ENCODE results near the gene USP16.
"Not testable (repeated sequence)": the region's sequence is repeated elsewhere in the genome, so short reads cannot be mapped to it uniquely, and the experiment has no call there.

The USP16 gene

DNA sequence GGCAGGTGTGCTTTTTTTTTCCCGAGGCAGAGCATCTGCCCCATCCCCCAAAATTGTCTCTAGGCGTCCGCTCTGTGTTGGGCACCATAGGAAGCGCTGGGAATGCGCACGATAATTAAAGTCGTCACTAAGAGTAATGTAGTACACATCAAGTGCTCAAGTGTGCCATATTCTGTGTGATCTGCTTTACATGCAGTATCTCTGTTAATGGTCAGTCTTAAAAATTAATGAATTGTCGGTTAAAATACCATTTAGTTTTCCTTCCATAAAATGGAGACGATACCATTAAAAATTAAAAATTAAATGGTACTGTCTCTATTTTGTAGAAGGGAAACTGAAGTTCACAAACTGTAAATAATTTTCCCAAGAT, 49.5 kb downstream of the USP16 start:
- no peak for DNase-seq
- no peak for TF ChIP-seq EZH2 (optimal IDR thresholded peaks at IDR 0.05; ENCODE audit: low read depth, low read length)
- TF ChIP-seq EZH2phosphoT487 (IDR thresholded peaks at IDR 0.05; ENCODE audit: low read length) = no peak
- TF ChIP-seq, protein P1, sequence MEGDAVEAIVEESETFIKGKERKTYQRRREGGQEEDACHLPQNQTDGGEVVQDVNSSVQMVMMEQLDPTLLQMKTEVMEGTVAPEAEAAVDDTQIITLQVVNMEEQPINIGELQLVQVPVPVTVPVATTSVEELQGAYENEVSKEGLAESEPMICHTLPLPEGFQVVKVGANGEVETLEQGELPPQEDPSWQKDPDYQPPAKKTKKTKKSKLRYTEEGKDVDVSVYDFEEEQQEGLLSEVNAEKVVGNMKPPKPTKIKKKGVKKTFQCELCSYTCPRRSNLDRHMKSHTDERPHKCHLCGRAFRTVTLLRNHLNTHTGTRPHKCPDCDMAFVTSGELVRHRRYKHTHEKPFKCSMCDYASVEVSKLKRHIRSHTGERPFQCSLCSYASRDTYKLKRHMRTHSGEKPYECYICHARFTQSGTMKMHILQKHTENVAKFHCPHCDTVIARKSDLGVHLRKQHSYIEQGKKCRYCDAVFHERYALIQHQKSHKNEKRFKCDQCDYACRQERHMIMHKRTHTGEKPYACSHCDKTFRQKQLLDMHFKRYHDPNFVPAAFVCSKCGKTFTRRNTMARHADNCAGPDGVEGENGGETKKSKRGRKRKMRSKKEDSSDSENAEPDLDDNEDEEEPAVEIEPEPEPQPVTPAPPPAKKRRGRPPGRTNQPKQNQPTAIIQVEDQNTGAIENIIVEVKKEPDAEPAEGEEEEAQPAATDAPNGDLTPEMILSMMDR (IDR thresholded peaks at IDR 0.05; ENCODE audit: low read length) = no peak
- H3K9me2 ChIP-seq (replicated peaks; ENCODE audit: insufficient read depth, low read length) = no peaks in the 10 kb centered on the region
- H3F3A ChIP-seq (ENCODE audit: insufficient read depth, low read length) = peaks cover 36% of the 10 kb centered on the region
- peak overlapping the region; percentile 76; the same call in 1 of the 2 replicates for H3K27ac ChIP-seq (ENCODE audit: low read length)
- H3K4me1 ChIP-seq (ENCODE audit: low read length) = peaks cover 22% of the 10 kb centered on the region
- H3K9me3 ChIP-seq (replicated peaks; ENCODE audit: insufficient read depth, low read length) = no peaks in the 10 kb centered on the region
- peaks cover 2% of the 10 kb centered on the region; the same call in 1 of the 2 replicates for H3K36me3 ChIP-seq (replicated peaks; ENCODE audit: insufficient read depth, low read length)
- H3K4me2 ChIP-seq (ENCODE audit: low read depth, low read length) = peak overlapping the region; percentile 84
- H2AFZ ChIP-seq (ENCODE audit: low read length) = peak overlapping the region; percentile 93
- H3K9ac ChIP-seq (ENCODE audit: low read length) = peak overlapping the region; percentile 74
- peaks cover 22% of the 10 kb centered on the region for H4K20me1 ChIP-seq (ENCODE audit: insufficient read depth, low read length)
- peak overlapping the region; percentile 89 for H3K4me3 ChIP-seq (ENCODE audit: low read length)
- H3K79me2 ChIP-seq (ENCODE audit: low read length) = peaks cover 45% of the 10 kb centered on the region
- no peaks in the 10 kb centered on the region for H3K27me3 ChIP-seq (replicated peaks; ENCODE audit: insufficient read depth, low read length)

DNA sequence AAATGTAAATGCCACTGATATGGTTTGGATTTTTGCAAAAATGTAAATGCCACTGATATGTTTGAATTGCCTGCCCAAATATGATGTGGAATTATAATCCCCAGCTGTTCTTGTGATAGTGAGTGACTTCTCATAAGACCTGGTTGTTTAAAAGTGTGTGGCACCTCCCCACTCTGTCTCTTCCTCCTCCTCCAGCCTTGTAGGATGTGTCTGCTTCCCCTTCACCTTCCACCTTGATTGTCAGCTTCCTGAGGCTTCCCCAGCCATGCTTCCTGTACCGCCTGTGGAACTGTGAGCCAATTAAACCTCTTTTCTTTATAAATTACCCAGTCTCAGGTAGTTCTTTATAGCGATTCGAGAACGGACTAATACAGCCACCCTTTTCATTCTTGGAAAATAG, 50.3 kb downstream of the USP16 start:
- H3K9me3 ChIP-seq (replicated peaks; ENCODE audit: insufficient read depth, low read length) = no peaks in the 10 kb centered on the region
- TF ChIP-seq, protein P1 (IDR thresholded peaks at IDR 0.05; ENCODE audit: low read length) = no peak
- TF ChIP-seq EZH2 (optimal IDR thresholded peaks at IDR 0.05; ENCODE audit: low read depth, low read length) (no peak), EZH2phosphoT487 (IDR thresholded peaks at IDR 0.05; ENCODE audit: low read length) (no peak)
- H3K9me2 ChIP-seq (replicated peaks; ENCODE audit: insufficient read depth, low read length) = no peaks in the 10 kb centered on the region
- no peaks in the 10 kb centered on the region for H3K36me3 ChIP-seq (replicated peaks; ENCODE audit: insufficient read depth, low read length)
- peaks cover 22% of the 10 kb centered on the region for H4K20me1 ChIP-seq (ENCODE audit: insufficient read depth, low read length)
- no peaks in the 10 kb centered on the region for H3K27me3 ChIP-seq (replicated peaks; ENCODE audit: insufficient read depth, low read length)
- peaks cover 30% of the 10 kb centered on the region for H3K4me1 ChIP-seq (ENCODE audit: low read length)
- H3F3A ChIP-seq (ENCODE audit: insufficient read depth, low read length) = peaks cover 32% of the 10 kb centered on the region
- no peak overlapping the region for H3K9ac ChIP-seq (ENCODE audit: low read length)
- peaks cover 37% of the 10 kb centered on the region for H3K79me2 ChIP-seq (ENCODE audit: low read length)
- no peak for DNase-seq
- H3K27ac ChIP-seq (ENCODE audit: low read length) = no peak overlapping the region
- H3K4me2 ChIP-seq (ENCODE audit: low read depth, low read length) = no peak overlapping the region
- no peak overlapping the region for H2AFZ ChIP-seq (ENCODE audit: low read length)
- no peak overlapping the region for H3K4me3 ChIP-seq (ENCODE audit: low read length)

DNA sequence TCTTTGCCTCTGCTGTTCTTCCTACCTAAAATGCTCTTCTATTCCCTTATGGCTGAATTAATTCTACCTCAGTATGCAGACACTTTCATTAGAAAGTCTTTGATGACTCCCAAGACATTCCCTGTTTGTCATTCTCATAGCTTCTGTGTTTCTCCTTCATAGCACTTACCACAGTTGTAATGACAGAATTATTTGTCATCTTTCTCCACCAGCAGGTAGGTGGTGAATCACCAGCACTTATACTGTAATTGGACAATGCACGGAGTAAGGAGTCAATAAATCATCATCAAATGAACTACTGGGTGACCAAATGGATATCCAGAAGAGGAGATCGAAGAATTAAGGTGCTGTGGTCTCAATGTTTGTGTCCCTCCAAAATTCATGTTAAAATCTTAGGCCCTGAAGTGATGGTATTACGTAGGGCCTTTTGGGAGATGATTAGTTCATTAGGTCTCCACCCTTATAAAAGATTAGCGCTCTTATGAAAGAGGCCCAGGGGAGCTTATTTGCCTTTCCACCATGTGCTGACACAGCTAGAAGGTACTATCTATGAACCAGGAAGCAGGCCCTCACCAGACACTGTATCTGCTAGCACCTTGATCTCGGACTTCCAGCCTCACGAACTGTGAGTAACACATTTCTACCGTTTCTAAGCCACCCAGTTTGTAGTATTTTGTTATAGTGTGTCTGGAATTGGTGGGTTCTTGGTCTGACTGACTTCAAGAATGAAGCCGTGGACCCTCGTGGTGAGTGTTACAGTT, 51.4 kb downstream of the USP16 start:
- Histone ChIP-seq H3K4me1 (ENCODE audit: low read length) (peaks cover 32% of the 10 kb centered on the region), H3K36me3 (replicated peaks; ENCODE audit: insufficient read depth, low read length) (no peaks in the 10 kb centered on the region), H3K79me2 (ENCODE audit: low read length) (peaks cover 34% of the 10 kb centered on the region), H3K27me3 (replicated peaks; ENCODE audit: insufficient read depth, low read length) (no peaks in the 10 kb centered on the region), H3F3A (ENCODE audit: insufficient read depth, low read length) (peaks cover 32% of the 10 kb centered on the region), H3K9me2 (replicated peaks; ENCODE audit: insufficient read depth, low read length) (no peaks in the 10 kb centered on the region), H4K20me1 (ENCODE audit: insufficient read depth, low read length) (peaks cover 15% of the 10 kb centered on the region), H3K4me2 (ENCODE audit: low read depth, low read length) (no peak overlapping the region), H3K4me3 (ENCODE audit: low read length) (no peak overlapping the region), H3K27ac (ENCODE audit: low read length) (peak overlapping the region; percentile 89; the same call in 1 of the 2 replicates), H2AFZ (ENCODE audit: low read length) (no peak overlapping the region), H3K9me3 (replicated peaks; ENCODE audit: insufficient read depth, low read length) (no peaks in the 10 kb centered on the region), H3K9ac (ENCODE audit: low read length) (no peak overlapping the region)
- TF ChIP-seq EZH2phosphoT487 (IDR thresholded peaks at IDR 0.05; ENCODE audit: low read length) (no peak), EZH2 (optimal IDR thresholded peaks at IDR 0.05; ENCODE audit: low read depth, low read length) (no peak)
- TF ChIP-seq, protein P1 (IDR thresholded peaks at IDR 0.05; ENCODE audit: low read length) = no peak
- no peak for DNase-seq

DNA sequence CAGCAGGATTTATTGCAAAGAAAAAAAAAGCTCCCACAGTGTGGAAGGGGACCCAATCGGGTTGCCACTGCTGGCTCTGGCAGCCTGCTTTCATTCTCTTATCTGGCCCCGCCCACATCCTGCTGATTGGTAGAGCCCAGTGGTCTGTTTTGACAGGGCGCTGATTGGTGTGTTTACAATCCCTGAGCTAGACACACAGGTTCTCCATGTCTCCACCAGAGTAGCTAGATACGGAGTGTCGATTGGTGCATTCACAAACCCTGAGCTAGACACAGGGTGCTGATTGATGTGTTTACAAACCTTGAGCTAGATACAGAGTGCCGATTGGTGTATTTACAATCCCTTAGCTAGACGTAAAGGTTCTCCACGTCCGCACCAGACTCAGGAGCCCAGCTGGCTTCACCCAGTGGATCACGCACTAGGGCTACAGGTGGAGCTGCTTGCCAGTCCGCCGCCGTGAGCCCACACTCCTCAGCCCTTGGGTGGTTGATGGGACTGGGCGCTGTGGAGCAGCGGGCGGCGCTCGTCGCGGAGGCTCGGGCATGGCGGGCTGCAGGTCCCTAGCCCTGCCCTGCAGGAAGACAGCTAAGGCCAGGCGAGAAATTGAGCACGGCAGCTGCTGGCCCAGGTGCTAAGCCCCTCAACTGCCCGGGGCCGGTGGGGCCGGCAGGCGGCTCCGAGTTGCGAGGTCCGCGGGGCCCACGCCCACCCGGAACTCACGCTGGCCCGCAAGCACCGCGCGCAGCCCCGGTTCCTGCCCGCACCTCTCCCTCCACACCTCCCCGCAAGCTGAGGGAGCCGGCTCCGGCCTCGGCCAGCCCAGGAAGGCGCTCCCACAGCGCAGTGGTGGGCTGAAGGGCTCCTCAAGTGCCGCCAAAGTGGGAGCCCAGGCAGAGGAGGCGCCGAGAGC, 52.5 kb downstream of the USP16 start:
- H3K9ac ChIP-seq (ENCODE audit: low read length) = peak overlapping the region; percentile 90
- H3K27ac ChIP-seq (ENCODE audit: low read length) = peak overlapping the region; percentile 89

More for the DNA sequence above, 52.5 kb downstream of the USP16 start:
- DNase-seq = peak; percentile 87
- Histone ChIP-seq H2AFZ (ENCODE audit: low read length) (peak overlapping the region; percentile 71), H3K4me2 (ENCODE audit: low read depth, low read length) (peak overlapping the region; percentile 61), H3K79me2 (ENCODE audit: low read length) (peaks cover 23% of the 10 kb centered on the region), H3K4me1 (ENCODE audit: low read length) (peaks cover 24% of the 10 kb centered on the region), H3F3A (ENCODE audit: insufficient read depth, low read length) (peaks cover 32% of the 10 kb centered on the region), H3K4me3 (ENCODE audit: low read length) (peak overlapping the region; percentile 75)
- not testable (repeated sequence) for H3K9me3 ChIP-seq (replicated peaks; ENCODE audit: insufficient read depth, low read length); H3K36me3 ChIP-seq (replicated peaks; ENCODE audit: insufficient read depth, low read length); H3K9me2 ChIP-seq (replicated peaks; ENCODE audit: insufficient read depth, low read length); H4K20me1 ChIP-seq (ENCODE audit: insufficient read depth, low read length); H3K27me3 ChIP-seq (replicated peaks; ENCODE audit: insufficient read depth, low read length)

Data from MM.1S (cell line).